CD4-positive, alpha-beta T cell (primary cell): Measurements from ENCODE around the gene C6orf89. TPM values are rescaled to one million over a fixed set of nuclear protein-coding genes. Genes with fewer than 3 reads are reported as not detected.

Experiments used
- ATAC-seq: fragments of 200-7000 bp; cut with Tn5 transposase; one replicate; pipeline ENCODE4 v1.10.0; 2022; ENCODE audit warnings: mild to moderate bottlenecking; ENCODE audit not compliant: poor library complexity
- CTCF ChIA-PET: fragments of 350-600 bp; sonication (Branson Sonifier 250); formaldehyde crosslinking; loops from one replicate; lab custom pipeline; 2021; ENCODE audit warnings: antibody characterized with exemption, inconsistent platforms; lab: Charles Lee
- POLR2A ChIA-PET: fragments of 350-600 bp; sonication (Branson Sonifier 250); formaldehyde crosslinking; loops from one replicate; lab custom pipeline; 2021; ENCODE audit warnings: antibody characterized with exemption, inconsistent platforms; lab: Charles Lee
- DNase-seq, 14 experiments: peaks; one replicate each; pipeline ENCODE4 v3.0.0-alpha.2; 2013 to 2020; ENCODE audit warnings: mixed read lengths in 2 of 14
- H3K27ac ChIP-seq, 2 donors: one replicate each; pipeline versions ENCODE4 v1.5.1 to v1.7.0; 2013; ENCODE audit warnings: low read length in 2 of 2, low read depth in 1 of 2, mild to moderate bottlenecking in 1 of 2
- H3K27me3 ChIP-seq, 2 experiments: 1 replicate in 1 of 2; 2 replicates in 1 of 2; pipeline versions ENCODE4 v1.6.1 to v1.7.0; 2013; ENCODE audit warnings: low read length in 2 of 2, control low read depth in 1 of 2, mild to moderate bottlenecking in 1 of 2, moderate library complexity in 1 of 2; ENCODE audit not compliant: insufficient read depth in 2 of 2, control insufficient read depth in 1 of 2
- H3K36me3 ChIP-seq: one replicate; pipeline ENCODE4 v1.6.1; 2013; ENCODE audit warnings: low read length, control low read depth; ENCODE audit not compliant: insufficient read depth
- H3K4me1 ChIP-seq: one replicate; pipeline ENCODE4 v1.6.1; 2013; ENCODE audit warnings: low read length, control low read depth; ENCODE audit not compliant: insufficient read depth
- H3K4me3 ChIP-seq: one replicate; pipeline ENCODE4 v1.5.1; 2013; ENCODE audit warnings: mild to moderate bottlenecking, low read length, moderate library complexity
- H3K9me3 ChIP-seq, 2 experiments: 1 replicate in 1 of 2; 2 replicates in 1 of 2; pipeline versions ENCODE4 v1.6.1 to v1.7.0; 2013; ENCODE audit warnings: low read length in 2 of 2, mild to moderate bottlenecking in 2 of 2, control low read depth in 1 of 2, moderate library complexity in 1 of 2; ENCODE audit not compliant: control insufficient read depth in 1 of 2, insufficient read depth in 1 of 2
- H3K27ac Mint-ChIP-seq: one replicate; pipeline ENCODE4 v1.8.0; 2020; ENCODE audit warnings: mixed read lengths
- H3K27me3 Mint-ChIP-seq: one replicate; pipeline ENCODE4 v1.8.0; 2021; ENCODE audit warnings: mixed read lengths
- H3K36me3 Mint-ChIP-seq: one replicate; pipeline ENCODE4 v1.8.0; 2021; ENCODE audit warnings: low read depth, mixed read lengths
- H3K4me1 Mint-ChIP-seq: one replicate; pipeline ENCODE4 v1.8.0; 2021; ENCODE audit warnings: low read depth, mixed read lengths
- H3K4me3 Mint-ChIP-seq: one replicate; pipeline ENCODE4 v1.8.0; 2020; ENCODE audit warnings: mild to moderate bottlenecking, mixed read lengths
- H3K9me3 Mint-ChIP-seq: one replicate; pipeline ENCODE4 v1.8.0; 2020; ENCODE audit warnings: mixed read lengths
- CTCF ChIP-seq: fragments of 200-600 bp; IDR thresholded peaks from one replicate; pipeline ENCODE4 v1.8.0; 2022; ENCODE audit warnings: antibody characterized with exemption, mild to moderate bottlenecking
- intact Hi-C, 2 experiments: fragments of 100-400 bp; cut with DNase I in 1 of 2; cut with micrococcal nuclease in 1 of 2; formaldehyde crosslinking; loops; one replicate each; pipeline versions ENCODE4 v1.15.1 to v1.9.0; 2023 to 2025; cut with DNase I, micrococcal nuclease
- total RNA-seq, 174 experiments: library from RNA in 2 of 174; stranded (reverse) in 2 of 174; gene quantifications; one replicate each; pipeline ENCODE4 v1.2.3 and lab custom pipeline; 2021 to 2026

C6orf89 gene
- total RNA-seq, 2 experiments from 2014 or later, result 23.7 to 24.0 TPM

GRCh38 chr6:36844232-36845170, 41.3 kb upstream of the C6orf89 start:
- CTCF ChIA-PET, result no interaction called here
- DNase-seq, result no peak
- Mint-ChIP-seq H3K27me3 (peaks cover 12% of the 10 kb centered on the region), H3K4me3 (no peak overlapping the region), H3K4me1 (peaks cover 8% of the 10 kb centered on the region), H3K27ac (no peak overlapping the region), H3K9me3 (no peaks in the 10 kb centered on the region), H3K36me3 (no peaks in the 10 kb centered on the region)
- Histone ChIP-seq H3K36me3 (no peaks in the 10 kb centered on the region), H3K4me1 (peaks cover 17% of the 10 kb centered on the region), H3K27me3 (peaks cover 12 to 15% of the 10 kb centered on the region in 2 experiments), H3K4me3 (no peak overlapping the region), H3K27ac (no peak overlapping the region), H3K9me3 (peaks cover 0 to 12% of the 10 kb centered on the region in 2 experiments)
- intact Hi-C loops, result no loop called here
- POLR2A ChIA-PET, result no interaction called here
- TF ChIP-seq CTCF, result no peak
- ATAC-seq, result no peak

DNA sequence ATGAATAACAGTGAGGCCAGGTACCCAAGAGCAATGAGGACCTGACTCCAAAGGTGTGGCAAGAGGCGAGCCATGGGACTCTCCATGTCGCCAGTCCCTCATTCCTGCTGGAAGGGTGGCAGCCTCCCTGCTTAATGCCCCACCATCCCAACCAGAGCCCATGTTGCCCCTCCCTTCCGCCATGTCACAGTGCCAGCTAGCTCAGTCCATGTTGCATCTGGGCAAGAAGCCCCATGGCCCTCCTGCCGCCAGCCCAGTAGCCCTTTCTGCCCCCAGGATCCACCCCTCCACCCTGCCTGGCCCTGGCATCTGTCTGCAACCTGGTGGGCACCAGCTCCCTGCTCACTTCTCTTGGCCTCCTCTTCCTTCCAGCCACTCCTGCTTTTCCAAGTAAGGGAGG, 40.5 kb upstream of the C6orf89 start:
- Histone ChIP-seq H3K27ac (no peak overlapping the region), H3K4me3 (no peak overlapping the region), H3K9me3 (peaks cover 3 to 13% of the 10 kb centered on the region in 2 experiments), H3K4me1 (peaks cover 13% of the 10 kb centered on the region), H3K27me3 (peaks cover 9 to 11% of the 10 kb centered on the region in 2 experiments), H3K36me3 (no peaks in the 10 kb centered on the region)
- Mint-ChIP-seq H3K27me3 (peaks cover 9% of the 10 kb centered on the region), H3K36me3 (no peaks in the 10 kb centered on the region), H3K4me3 (no peak overlapping the region), H3K27ac (no peak overlapping the region), H3K9me3 (peaks cover 3% of the 10 kb centered on the region), H3K4me1 (peaks cover 8% of the 10 kb centered on the region)
- no peak for DNase-seq
- ChIA-PET POLR2A (no interaction called here), CTCF (no interaction called here)
- no peak for TF ChIP-seq CTCF
- ATAC-seq, result no peak
- intact Hi-C loops, result no loop called here

DNA sequence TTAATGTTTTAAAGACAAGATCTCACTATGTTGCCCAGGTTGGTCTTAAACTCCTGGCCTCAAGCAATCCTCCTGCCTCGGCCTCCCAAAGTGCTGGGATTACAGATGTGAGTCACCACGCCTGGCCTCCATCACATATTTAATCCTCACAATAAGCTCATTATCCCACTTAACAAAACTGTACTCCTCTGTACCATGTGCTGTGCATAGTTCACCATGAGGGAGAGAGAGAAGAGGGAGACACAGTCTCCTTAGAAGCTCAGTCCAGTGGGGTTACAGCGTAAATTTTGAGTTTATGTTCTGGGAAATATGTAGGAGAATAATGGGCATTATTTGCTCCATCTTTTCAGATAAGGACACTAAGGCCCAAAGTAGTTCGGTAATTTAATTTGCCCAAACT, 38.6 kb upstream of the C6orf89 start:
- DNase-seq, result no peak
- Mint-ChIP-seq H3K4me1 (no peaks in the 10 kb centered on the region), H3K4me3 (no peak overlapping the region), H3K27ac (no peak overlapping the region), H3K27me3 (no peaks in the 10 kb centered on the region), H3K36me3 (peaks cover 9% of the 10 kb centered on the region), H3K9me3 (peaks cover 5% of the 10 kb centered on the region)
- Histone ChIP-seq H3K4me3 (no peak overlapping the region), H3K36me3 (no peaks in the 10 kb centered on the region), H3K9me3 (peaks cover 12 to 13% of the 10 kb centered on the region in 2 experiments), H3K4me1 (peaks cover 5% of the 10 kb centered on the region), H3K27me3 (no peaks in the 10 kb centered on the region), H3K27ac (no peak overlapping the region)
- POLR2A ChIA-PET, result no interaction called here
- no peak for TF ChIP-seq CTCF
- CTCF ChIA-PET, result no interaction called here
- ATAC-seq, result no peak
- intact Hi-C loops, result no loop called here
